ENCODE results near the gene TNFAIP2.
A peak's percentile ranks its signal among the peaks of the same experiment; 100 is the strongest.

TNFAIP2 gene

DNA sequence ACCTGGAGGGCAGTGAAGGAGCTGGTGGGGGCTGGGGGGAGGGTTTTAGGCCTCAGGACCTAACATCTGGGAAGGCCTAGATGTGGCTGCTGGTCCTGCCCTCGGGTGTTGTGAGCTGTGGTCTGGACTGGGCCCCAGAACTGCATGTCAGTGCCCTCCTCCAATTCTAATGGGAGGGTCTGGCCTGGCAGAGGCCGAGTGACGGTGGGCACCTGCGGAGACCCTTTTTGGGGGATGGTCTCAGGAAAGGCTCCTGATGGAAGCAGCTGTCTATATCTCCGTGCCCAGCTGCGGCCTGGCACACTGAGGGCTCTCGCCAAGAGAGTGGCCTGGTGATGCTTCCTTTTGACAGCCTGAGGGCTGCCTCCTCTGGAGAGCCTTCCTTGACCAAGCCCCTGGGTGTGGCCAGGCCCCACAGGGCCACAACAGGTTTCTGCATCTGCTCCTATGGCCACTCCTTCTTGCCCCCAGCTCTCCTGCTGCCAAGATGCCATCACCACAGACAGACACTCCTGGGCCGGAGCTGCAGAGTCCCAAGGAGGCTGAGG, 23.5 kb upstream of the TNFAIP2 start:
- Mint-ChIP-seq H3K4me3 (no peak overlapping the region), H3K27me3 (peaks cover 36% of the 10 kb centered on the region), H3K27ac (no peak overlapping the region), H3K36me3 (ENCODE audit: low read depth) (no peaks in the 10 kb centered on the region), H3K9me3 (no peaks in the 10 kb centered on the region), H3K4me1 (ENCODE audit: low read depth) (peaks cover 3% of the 10 kb centered on the region)
- DNase-seq = no peak

DNA sequence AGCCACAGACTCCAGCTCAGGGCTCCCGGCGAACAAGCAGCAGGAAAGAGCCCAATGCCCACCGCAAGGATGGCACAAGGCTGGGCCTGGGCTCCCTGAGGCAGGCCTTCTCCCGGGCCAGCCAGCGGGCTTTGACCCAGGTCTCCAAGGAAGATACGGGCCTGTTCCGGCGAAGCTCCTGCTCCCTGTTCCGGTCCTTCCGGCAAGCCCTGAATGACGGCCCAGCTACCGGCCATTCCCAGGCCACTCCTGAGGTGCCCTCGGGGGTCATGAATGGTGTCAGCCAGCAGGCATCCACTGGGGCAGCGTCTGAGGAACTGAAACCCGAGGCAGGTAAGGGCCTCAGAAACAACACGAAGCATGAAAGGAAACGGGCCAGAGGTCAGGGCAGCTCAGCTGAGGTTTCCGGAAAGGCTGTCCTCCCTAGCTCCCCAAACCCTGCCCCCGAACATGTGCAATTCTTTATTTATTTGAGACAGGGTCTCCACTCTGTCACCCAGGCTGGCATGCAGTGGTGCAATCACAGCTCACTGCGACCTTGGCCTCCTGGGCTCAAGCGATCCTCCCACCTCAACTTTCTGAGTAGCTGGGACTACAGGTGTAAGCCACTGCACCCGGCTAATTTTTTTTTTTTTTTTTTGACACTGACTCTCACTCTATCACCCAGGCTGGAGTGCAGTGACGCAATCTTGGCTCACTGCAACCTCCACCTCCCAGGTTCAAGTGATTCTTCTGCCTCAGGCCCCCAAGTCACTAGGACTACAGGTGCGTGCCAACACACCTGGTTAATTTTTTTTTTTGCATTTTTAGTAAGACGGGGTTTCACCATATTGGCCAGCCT, 22.8 kb upstream of the TNFAIP2 start:
- H3K27me3 Mint-ChIP-seq = peaks cover 43% of the 10 kb centered on the region
- H3K4me3 Mint-ChIP-seq = no peak overlapping the region
- no peaks in the 10 kb centered on the region for H3K36me3 Mint-ChIP-seq (ENCODE audit: low read depth)
- H3K4me1 Mint-ChIP-seq (ENCODE audit: low read depth) = peaks cover 8% of the 10 kb centered on the region
- H3K9me3 Mint-ChIP-seq = no peaks in the 10 kb centered on the region
- DNase-seq = no peak
- H3K27ac Mint-ChIP-seq = no peak overlapping the region

DNA sequence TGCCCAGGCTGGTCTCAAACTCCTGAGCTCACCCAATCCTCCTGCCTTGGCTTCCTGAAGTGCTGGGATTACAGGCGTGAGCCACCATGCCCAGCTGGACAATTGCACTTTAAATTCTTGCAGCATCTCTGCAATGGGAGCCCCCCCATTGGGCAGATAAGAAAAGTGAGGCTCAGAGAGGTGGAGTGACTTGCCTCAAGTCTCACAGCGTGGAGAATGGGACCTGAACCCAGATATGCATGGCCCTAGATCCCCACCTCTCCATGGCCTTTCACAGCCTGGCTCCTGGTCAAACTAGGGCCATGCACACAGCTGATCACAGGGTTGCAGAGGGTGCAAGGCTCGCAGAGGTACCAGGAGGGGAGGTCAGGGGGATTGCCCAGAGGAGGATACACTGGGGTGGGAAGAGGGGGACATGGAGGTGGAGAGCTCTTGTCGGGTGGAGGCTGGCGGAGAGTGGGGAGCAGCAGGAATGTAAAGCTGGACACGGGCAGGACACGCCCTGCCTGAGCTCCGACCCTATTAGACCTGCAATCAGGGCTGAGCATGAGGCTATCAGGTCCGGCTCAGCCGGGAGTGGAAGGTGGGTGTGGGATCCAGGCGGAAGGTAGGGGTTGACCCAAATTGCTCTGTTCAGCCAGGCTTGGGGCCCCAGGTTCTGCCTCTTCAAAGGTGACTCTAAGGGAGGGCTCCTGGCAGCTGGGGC, 21.9 kb upstream of the TNFAIP2 start:
- H3K27me3 Mint-ChIP-seq = peaks cover 52% of the 10 kb centered on the region
- H3K4me3 Mint-ChIP-seq = no peak overlapping the region
- H3K4me1 Mint-ChIP-seq (ENCODE audit: low read depth) = peaks cover 8% of the 10 kb centered on the region
- H3K27ac Mint-ChIP-seq = no peak overlapping the region
- no peaks in the 10 kb centered on the region for H3K9me3 Mint-ChIP-seq
- DNase-seq = no peak
- H3K36me3 Mint-ChIP-seq (ENCODE audit: low read depth) = no peaks in the 10 kb centered on the region

DNA sequence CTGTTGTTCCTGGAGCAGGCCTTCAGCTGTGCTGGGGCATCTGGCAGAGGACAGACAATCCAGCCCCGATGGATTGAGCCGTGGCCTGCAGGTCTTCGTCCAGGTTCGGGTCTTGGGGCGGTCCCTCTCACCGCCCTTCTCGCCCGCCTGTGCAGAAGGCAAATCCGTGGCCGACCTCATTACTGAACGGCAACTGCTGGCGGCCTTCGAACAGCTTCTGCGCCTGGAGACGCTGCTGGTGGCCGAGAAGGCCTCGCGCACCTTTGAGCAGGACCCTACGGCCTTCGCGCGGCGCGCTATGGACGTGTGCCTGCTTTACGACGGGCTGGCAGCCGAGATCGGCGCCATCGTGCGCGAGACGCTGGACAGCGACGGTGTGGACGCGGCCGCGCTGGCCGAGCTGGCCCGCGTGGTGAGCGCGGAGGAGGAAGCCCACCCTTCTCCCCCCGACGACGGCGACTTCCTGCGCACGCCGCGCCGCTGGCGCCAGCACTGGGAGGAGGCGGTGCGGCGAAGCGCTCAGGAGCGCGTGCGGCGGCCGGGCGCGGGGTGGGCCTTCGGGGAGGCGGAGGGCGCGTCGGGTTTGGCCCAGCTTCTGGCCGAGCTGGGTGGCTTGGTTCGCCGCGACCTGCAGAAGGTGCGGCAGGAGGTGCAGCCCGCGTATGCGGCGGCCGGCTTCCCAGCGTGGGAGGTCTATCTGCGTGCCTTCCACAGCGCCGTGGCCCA, 21.1 kb upstream of the TNFAIP2 start:
- no peak for DNase-seq
- no peaks in the 10 kb centered on the region for H3K36me3 Mint-ChIP-seq (ENCODE audit: low read depth)
- H3K27me3 Mint-ChIP-seq = peaks cover 55% of the 10 kb centered on the region
- H3K4me1 Mint-ChIP-seq (ENCODE audit: low read depth) = peaks cover 8% of the 10 kb centered on the region
- H3K4me3 Mint-ChIP-seq = no peak overlapping the region
- H3K9me3 Mint-ChIP-seq = no peaks in the 10 kb centered on the region
- H3K27ac Mint-ChIP-seq = no peak overlapping the region

DNA sequence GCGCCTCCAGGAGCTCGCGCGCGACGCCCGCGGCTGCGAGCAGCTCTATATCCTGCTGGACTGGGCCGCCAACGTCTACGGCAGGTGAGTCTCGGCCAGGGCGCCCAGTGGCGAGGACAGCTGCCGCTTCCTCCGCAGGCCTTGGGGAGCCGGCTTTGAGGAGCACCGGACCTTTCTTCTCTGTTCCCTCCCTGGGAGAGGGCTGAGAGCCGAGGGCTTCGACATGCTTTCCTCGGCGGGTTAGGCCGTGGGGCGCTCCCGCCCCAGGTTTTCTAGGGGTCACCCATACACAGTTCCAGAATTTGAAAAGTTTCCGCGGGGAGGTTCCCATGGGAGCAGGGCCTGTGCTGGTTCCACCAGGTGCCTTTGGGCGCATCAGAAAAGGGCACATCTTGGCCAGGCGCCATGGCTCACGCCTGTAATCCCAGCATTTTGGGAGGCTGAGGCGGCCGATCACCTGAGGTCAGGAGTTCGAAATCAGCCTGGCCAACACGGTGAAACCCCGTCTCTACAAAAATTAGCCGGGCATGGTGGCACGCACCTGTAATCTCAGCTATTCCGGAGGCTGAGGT, 20.5 kb upstream of the TNFAIP2 start:
- no peaks in the 10 kb centered on the region for H3K36me3 Mint-ChIP-seq (ENCODE audit: low read depth)
- no peak overlapping the region for H3K4me3 Mint-ChIP-seq
- peaks cover 8% of the 10 kb centered on the region for H3K4me1 Mint-ChIP-seq (ENCODE audit: low read depth)
- peaks cover 55% of the 10 kb centered on the region for H3K27me3 Mint-ChIP-seq
- no peak overlapping the region for H3K27ac Mint-ChIP-seq
- H3K9me3 Mint-ChIP-seq = no peaks in the 10 kb centered on the region
- DNase-seq = no peak

GRCh38 chr14:103103461-103104388, 19.5 kb upstream of the TNFAIP2 start:
- Mint-ChIP-seq H3K27me3 (peaks cover 60% of the 10 kb centered on the region), H3K4me1 (ENCODE audit: low read depth) (peaks cover 8% of the 10 kb centered on the region), H3K36me3 (ENCODE audit: low read depth) (no peaks in the 10 kb centered on the region), H3K27ac (no peak overlapping the region), H3K4me3 (no peak overlapping the region), H3K9me3 (no peaks in the 10 kb centered on the region)
- DNase-seq = no peak

DNA sequence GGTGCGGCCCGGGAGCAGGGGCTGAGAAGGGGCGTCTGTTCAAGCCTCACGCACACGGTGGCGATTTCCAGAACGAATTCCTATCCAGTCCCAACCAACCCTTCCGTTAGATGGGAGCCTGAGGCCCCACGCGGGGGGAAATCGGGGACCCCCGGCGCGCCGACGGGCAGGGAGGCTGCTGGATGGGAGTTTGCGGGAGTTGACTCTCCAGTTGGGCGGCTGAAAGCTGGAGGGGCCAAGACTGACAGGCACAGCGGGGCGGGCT, 18.9 kb upstream of the TNFAIP2 start:
- H3K27me3 Mint-ChIP-seq = peaks cover 60% of the 10 kb centered on the region
- H3K9me3 Mint-ChIP-seq = no peaks in the 10 kb centered on the region
- no peaks in the 10 kb centered on the region for H3K36me3 Mint-ChIP-seq (ENCODE audit: low read depth)
- H3K4me1 Mint-ChIP-seq (ENCODE audit: low read depth) = peaks cover 8% of the 10 kb centered on the region
- no peak overlapping the region for H3K27ac Mint-ChIP-seq
- no peak overlapping the region for H3K4me3 Mint-ChIP-seq
- DNase-seq = no peak

DNA sequence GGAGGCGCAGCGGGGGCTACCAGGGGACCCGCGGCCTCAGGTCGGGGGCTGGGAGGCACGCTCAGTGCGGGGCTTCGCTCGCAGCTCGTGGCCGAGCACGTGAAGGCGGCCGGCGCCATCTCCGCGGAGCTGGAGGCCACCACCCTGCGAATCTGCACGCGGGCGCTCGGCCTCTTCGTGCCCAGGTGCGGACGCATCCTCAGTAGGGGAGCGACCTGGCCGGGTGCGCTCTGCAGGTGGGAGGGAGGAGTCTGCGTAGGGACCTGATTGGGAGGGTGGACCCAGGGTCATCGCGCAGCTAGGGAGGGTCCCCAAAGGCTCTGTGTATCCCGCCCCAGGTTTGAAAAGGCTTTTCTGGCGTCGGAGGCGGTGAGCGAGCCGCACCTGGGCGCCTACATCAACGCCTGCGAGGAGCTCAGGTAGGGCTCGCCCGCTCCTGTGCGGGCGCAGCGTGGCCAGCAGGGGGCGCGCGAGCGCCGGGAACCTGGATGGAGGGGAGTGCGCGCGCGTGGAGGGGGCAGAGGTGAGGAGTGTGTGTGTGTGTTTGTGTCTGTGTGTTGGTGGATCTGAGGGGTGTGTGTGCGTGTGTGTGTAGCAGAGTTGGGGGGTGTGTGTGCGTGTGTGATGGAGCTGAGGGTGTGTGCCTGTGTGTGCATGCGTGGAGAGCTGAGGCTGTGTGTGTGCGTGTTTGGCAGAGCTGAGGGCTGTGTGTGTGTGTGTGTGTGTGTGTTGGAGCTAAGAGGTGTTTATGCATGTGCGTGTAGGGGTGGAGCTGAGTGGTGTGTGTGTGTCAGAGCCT, 18.4 kb upstream of the TNFAIP2 start:
- Mint-ChIP-seq H3K27me3 (peaks cover 61% of the 10 kb centered on the region), H3K4me3 (no peak overlapping the region), H3K36me3 (ENCODE audit: low read depth) (no peaks in the 10 kb centered on the region), H3K4me1 (ENCODE audit: low read depth) (peaks cover 8% of the 10 kb centered on the region), H3K27ac (no peak overlapping the region), H3K9me3 (no peaks in the 10 kb centered on the region)
- DNase-seq = peak; percentile 86

- H3K4me3 Mint-ChIP-seq = no peak overlapping the region
- no peaks in the 10 kb centered on the region for H3K36me3 Mint-ChIP-seq (ENCODE audit: low read depth)
- H3K27ac Mint-ChIP-seq = no peak overlapping the region
- DNase-seq = no peak
- H3K27me3 Mint-ChIP-seq = peaks cover 60% of the 10 kb centered on the region
- H3K9me3 Mint-ChIP-seq = no peaks in the 10 kb centered on the region
- H3K4me1 Mint-ChIP-seq (ENCODE audit: low read depth) = peaks cover 8% of the 10 kb centered on the region
Observed at GRCh38 chr14:103105580-103106150, 17.6 kb upstream of the TNFAIP2 start.

- H3K27me3 Mint-ChIP-seq = peaks cover 52% of the 10 kb centered on the region
- H3K4me1 Mint-ChIP-seq (ENCODE audit: low read depth) = peaks cover 8% of the 10 kb centered on the region
Observed at GRCh38 chr14:103107455-103107854, 15.8 kb upstream of the TNFAIP2 start.

GRCh38 chr14:103107941-103108748, 15.1 kb upstream of the TNFAIP2 start:
- no peaks in the 10 kb centered on the region for H3K9me3 Mint-ChIP-seq
- no peak overlapping the region for H3K4me3 Mint-ChIP-seq
- DNase-seq = no peak
- no peak overlapping the region for H3K27ac Mint-ChIP-seq
- H3K4me1 Mint-ChIP-seq (ENCODE audit: low read depth) = peaks cover 8% of the 10 kb centered on the region
- peaks cover 45% of the 10 kb centered on the region for H3K27me3 Mint-ChIP-seq
- no peaks in the 10 kb centered on the region for H3K36me3 Mint-ChIP-seq (ENCODE audit: low read depth)

More at GRCh38 chr14:103107455-103107854, 15.8 kb upstream of the TNFAIP2 start:
- no peak overlapping the region for H3K4me3 Mint-ChIP-seq
- no peaks in the 10 kb centered on the region for H3K9me3 Mint-ChIP-seq
- no peak overlapping the region for H3K27ac Mint-ChIP-seq
- no peak for DNase-seq
- H3K36me3 Mint-ChIP-seq (ENCODE audit: low read depth) = no peaks in the 10 kb centered on the region

GRCh38 chr14:103108749-103109207, 14.5 kb upstream of the TNFAIP2 start:
- no peak for DNase-seq
- no peak overlapping the region for H3K27ac Mint-ChIP-seq
- H3K4me3 Mint-ChIP-seq = no peak overlapping the region
- H3K4me1 Mint-ChIP-seq (ENCODE audit: low read depth) = peaks cover 6% of the 10 kb centered on the region
- no peaks in the 10 kb centered on the region for H3K9me3 Mint-ChIP-seq
- peaks cover 40% of the 10 kb centered on the region for H3K27me3 Mint-ChIP-seq
- H3K36me3 Mint-ChIP-seq (ENCODE audit: low read depth) = no peaks in the 10 kb centered on the region

All from activated T-cell treated with anti-CD3 and anti-CD28 coated beads, Interleukin-2, amount 50 U/mL, for 24 hours (primary cell).